GM18907 (cell line): ENCODE measurements around the gene PLEKHA7.
"Not testable (repeated sequence)": the region's sequence is repeated elsewhere in the genome, so short reads cannot be mapped to it uniquely, and the experiment has no call there.

Source experiments
- ATAC-seq: cut with Tn5 transposase; IDR thresholded peaks from one replicate; pipeline ENCODE4 v1.9.1; 2021; ENCODE audit warnings: mild to moderate bottlenecking, moderate library complexity; ENCODE audit not compliant: unreplicated experiment

PLEKHA7 gene, protein sequence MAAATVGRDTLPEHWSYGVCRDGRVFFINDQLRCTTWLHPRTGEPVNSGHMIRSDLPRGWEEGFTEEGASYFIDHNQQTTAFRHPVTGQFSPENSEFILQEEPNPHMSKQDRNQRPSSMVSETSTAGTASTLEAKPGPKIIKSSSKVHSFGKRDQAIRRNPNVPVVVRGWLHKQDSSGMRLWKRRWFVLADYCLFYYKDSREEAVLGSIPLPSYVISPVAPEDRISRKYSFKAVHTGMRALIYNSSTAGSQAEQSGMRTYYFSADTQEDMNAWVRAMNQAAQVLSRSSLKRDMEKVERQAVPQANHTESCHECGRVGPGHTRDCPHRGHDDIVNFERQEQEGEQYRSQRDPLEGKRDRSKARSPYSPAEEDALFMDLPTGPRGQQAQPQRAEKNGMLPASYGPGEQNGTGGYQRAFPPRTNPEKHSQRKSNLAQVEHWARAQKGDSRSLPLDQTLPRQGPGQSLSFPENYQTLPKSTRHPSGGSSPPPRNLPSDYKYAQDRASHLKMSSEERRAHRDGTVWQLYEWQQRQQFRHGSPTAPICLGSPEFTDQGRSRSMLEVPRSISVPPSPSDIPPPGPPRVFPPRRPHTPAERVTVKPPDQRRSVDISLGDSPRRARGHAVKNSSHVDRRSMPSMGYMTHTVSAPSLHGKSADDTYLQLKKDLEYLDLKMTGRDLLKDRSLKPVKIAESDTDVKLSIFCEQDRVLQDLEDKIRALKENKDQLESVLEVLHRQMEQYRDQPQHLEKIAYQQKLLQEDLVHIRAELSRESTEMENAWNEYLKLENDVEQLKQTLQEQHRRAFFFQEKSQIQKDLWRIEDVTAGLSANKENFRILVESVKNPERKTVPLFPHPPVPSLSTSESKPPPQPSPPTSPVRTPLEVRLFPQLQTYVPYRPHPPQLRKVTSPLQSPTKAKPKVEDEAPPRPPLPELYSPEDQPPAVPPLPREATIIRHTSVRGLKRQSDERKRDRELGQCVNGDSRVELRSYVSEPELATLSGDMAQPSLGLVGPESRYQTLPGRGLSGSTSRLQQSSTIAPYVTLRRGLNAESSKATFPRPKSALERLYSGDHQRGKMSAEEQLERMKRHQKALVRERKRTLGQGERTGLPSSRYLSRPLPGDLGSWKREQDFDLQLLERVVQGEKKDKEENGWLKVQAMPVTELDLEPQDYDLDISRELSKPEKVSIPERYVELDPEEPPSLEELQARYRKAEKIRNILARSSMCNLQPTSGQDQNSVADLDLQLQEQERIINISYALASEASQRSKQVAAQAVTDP

DNA sequence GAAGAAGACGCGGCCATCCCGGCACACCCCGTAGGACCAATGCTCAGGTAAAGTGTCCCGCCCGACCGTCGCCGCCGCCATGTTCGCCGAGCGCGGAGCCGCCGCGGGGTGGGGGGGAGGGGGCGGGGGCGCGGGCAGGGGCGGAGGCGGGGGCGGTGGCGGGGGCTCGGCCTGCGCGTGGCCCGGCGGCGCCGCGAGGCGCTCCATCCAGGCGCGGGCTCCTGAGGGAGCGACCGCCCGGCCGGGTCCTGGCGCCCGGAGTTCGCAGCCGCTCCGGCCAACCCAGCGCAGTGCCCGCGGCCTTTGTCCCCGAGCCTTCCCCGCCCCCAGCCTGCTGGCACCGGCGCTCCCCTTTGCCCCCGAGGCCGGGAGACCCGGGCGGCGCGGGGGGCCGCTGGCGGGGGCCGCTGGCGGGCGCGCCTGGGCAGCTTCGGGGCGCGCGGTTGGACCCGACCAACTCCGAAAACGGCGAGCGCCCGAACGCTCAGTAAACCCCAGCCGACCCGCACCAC lies at the start of gene PLEKHA7:
PLEKHA7 (minus strand) TSS at position 94 of the 512 bp plus-strand sequence; CDS start at position 81, 13 bp downstream.
- ATAC-seq: no peak

DNA sequence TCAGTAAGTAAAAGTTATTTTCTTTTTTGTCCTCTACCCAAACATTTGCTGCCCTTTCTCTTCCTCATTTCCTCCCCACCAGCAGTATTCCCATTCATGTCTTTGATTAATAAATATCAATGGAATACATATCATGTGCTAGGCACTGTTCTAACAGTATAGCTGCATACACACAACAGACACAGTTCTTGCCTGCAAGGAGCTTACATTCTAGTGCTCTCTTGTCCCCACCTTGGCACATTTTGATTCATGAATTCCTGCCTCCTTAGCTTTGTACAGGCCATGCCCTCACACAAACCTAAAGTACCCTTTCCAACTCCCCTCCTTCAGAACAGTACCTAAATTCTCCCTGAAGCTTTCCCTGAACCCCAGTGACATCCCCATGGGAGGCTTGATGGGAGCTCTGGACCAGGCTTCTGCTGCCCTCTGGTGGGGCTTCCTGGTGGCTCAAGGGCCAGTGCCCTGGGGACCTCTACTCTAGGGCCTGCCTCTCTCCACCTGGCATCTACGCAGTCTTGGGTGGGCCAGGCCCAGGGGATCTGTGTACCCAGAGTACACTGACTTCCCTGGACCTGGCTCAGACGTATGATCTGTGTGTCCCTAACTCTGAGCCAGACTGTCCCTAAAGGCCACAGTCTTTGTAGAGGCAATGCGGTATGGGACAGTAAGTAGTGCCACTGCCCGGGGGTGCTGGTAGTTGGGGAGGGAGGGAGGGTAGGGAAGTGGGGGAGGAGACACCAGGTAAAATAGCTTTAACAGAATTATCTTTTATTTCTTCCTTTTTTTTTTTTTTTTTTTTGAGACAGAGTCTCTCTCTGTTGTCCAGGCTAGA lies 49.2 kb upstream of the PLEKHA7 start:
- peak; percentile 89 for ATAC-seq

DNA sequence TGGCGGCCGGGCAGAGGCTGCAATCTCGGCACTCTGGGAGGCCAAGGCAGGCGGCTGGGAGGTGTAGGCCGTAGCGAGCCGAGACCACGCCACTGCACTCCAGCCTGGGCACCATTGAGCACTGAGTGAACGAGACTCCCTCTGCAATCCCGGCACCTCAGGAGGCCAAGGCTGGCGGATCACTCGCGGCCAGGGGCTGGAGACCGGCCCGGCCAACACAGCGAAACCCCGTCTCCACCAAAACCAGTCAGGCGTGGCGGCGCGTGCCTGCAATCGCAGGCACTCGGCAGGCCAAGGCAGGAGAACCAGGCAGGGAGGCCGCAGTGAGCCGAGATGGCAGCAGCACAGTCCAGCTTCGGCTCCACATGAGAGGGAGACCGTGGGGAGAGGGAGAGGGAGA lies 36.9 kb upstream of the PLEKHA7 start:
- ATAC-seq: not testable (repeated sequence)

DNA sequence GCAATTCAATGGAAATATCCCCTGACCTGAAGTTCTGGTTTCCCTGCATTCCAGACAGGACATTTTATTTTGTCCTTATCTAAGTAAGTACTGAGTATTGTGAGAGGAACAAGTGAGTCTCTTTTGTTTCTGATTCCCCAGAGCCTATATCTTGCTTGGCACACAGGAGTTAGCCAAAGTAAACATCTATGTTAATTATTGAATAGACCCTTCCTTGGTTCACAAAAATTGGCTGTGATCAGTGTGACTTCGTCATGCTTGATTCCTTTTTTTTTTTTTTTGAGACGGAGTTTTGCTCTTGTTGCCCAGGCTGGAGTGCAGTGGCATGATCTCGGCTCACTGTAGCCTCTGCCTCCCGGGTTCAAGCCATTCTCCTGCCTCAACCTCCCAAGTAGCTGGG lies 34.3 kb upstream of the PLEKHA7 start:
- not testable (repeated sequence) for ATAC-seq

DNA sequence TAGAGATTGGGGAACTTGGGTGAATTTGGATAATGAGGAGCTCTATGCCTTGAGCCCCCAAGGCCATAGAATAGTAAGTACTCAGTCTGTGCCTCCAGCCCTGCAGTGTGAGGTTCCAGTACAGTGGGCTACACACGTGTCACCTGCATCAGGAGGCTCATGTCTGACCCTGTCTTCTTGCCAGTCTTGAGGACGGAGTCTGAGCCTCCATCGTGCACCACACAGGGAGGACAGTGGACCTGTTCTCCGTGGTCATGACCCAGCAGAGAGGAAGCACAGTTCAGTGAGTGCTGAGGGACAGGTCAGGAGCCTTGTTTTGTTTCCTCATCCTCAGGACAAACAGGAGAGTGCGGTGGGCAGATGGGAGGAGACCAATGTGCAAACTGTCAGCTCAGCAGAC lies 32.5 kb upstream of the PLEKHA7 start:
- no peak for ATAC-seq

DNA sequence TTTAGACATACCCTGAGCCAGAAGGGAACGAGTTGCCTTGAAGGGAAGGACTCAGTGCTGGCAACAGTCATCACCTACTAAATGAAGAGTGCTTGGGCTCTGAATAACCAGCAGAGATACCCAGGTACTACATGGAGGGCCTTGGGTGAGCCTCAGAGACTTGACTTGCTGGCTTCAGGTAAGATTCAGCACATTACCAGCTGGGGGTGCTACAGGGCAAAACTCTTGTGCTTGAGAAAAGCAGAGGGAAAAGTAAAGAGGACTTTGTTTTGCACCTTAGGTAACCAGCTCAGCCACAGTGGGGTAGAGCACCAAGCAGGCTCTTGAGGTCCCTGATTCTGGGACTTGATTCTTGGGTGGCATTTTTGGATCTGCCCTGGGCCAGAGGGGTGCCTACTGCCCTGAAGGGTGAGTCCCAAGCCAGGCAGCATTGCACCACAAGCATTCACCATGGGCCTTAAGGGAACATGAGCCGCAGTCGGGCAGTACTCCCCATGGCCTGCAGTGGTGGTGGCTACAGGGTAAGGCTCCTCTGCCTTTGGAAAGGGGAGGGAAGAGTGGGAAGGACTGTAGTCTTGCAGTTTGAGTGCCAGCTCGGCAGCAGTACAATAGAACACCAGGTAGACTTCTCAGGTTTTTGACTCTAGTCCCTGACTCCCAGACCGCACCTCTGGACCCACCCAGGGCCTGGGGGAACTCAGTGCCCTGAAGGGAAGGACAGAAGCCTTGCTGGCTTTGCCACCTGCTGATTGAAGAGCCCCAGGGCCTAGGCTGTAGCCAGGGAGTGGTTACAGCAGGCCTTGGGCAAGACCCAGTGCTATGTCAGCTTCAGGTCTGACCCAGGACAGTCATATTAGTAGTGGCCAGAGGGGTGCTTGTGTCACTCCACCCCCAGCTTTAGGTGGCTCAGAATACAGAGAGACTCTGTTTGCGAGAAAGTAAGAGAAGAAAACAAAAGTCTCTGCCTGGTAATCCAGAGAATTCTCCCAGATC lies 22.7 kb upstream of the PLEKHA7 start:
- ATAC-seq: no peak

DNA sequence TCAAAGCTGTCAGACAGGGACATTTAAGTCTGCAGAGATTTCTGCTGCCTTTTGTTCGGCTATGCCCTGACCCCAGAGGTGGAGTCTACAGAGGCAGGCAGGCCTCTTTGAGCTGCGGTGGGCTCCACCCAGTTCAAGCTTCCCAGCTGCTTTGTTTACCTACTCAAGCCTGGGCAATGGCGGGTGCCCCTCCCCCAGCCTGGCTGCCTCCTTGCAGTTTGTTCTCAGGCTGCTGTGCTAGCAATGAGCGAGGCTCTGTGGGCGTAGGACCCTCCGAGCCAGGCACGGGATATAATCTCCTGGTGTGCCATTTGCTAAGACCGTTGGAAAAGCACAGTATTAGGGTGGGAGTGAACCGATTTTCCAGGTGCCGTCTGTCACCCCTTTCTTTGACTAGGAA lies 19.8 kb upstream of the PLEKHA7 start:
- not testable (repeated sequence) for ATAC-seq

DNA sequence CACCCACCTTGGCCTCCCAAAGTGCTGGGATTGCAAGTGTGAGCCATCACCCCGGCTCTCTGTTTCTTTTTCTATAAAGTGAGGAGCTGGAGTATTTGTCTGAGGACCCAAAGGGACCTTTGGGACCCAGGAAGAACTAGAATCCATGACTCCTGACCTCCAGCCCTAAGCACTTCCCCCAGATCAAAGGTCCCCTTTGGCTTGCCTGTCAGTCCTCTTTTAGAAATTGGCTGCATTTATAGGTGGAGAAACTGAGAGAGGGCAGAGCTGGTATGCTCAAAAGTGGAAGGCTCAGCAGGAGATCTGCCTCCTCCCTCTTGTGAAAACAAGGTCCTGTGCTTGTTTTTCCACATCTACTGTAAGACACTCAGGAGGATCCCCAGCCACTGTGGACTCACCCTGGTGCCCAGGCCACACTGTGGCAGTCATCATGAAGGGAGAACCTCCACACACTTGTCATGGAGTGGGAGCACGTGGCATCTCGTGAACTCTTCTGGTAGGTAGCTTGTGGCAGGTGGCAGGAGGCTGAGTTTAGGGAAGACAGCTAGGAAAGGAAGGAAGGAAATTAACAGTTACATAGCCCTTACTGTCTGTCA lies 12.4 kb upstream of the PLEKHA7 start:
- no peak for ATAC-seq

DNA sequence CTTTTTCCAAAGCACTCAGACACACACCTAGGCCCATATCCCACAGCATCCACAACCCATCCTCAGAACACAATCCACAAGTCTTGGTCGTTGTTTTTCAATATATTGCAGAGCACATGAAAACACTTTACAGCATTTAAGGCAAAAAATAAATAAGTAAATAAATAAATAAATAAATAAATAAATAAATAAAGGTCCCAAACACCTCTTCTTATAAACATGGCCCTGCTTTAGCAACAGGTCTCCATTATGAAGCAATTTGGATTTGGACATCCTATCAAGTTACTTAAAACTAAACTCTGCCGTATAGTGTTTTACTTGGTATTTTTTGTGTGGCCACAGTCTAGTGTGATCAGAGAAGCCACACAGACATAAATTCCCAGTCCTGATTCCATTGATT lies 10.7 kb upstream of the PLEKHA7 start:
- ATAC-seq: no peak

DNA sequence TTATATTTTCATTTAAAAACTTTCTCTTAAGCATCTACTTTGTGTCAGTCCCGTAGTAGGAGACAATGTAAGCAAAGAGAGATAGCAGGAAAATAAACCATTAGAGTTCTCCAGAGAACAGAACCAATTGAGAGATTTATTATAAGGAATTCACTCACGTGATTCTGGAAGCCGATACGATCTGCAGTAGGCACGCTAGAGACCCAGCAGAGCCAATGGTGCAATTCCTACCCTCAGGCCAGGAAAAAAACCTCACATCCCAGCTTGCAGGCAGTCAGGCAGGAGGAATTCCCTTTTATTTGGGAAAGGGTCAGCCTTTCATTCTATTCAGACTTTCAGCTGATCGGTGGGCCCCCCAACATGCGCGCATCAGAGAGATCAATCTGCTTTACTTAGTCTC lies 7.3 kb upstream of the PLEKHA7 start:
- no peak for ATAC-seq

DNA sequence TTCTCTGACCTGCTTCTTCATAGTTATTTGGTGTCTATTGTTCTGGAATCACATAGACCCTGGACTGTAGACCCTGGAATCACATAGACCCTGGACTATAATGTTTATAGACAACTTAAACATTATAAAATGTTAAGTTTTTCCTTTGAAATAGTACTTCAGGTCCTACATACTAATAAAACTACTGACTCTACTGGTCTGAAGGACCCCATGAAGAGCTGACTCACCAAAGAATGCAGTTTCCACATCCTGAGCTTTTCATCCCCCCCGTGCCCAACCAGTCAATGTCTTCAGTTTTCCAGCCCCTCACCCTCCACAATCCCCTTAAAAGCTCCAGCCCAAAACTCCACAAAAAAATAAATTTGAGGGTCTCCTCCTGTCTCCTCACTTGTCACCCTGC lies 6.6 kb upstream of the PLEKHA7 start:
- no peak for ATAC-seq

DNA sequence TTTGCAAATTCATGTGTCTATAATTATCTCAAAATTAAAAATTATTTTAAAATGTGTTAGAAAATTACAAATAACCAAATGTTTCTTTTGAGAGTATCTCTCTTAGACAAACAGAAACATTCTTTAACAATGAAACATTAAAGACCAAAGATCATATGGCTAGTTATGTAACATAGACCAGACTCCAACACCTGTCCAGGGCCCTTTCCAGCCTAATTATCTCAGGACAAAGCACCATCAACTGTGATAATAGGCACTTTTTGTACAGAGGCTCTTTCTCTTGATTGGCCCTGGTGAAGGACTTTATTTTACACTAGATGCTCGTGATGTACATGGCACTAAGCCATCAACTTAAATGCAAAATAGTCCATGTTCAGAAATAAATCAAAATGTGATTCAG lies 5.0 kb upstream of the PLEKHA7 start:
- no peak for ATAC-seq

DNA sequence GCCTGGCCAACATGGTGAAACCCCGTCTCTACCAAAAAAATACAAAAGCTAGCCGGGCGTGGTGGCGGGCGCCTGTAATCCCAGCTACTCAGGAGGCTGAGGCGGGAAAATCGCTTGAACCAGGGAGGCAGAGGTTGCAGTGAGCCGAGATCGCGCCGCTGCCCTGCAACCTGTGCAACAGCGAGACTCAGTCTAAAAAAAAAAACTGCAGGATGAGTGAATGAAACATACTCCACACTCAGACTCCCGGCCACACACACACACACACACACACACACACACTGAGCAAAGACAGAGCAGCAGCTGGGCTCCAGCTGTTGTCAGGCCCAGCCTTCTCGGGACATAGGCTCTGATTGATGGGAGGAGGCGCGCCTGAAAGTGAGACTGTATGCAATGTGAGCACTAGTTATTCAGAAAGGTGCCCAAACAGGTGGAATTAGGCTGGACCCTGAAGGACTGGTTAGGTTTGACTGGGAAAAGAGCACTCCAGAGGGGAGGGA lies 1.5 kb upstream of the PLEKHA7 start:
- no peak for ATAC-seq

DNA sequence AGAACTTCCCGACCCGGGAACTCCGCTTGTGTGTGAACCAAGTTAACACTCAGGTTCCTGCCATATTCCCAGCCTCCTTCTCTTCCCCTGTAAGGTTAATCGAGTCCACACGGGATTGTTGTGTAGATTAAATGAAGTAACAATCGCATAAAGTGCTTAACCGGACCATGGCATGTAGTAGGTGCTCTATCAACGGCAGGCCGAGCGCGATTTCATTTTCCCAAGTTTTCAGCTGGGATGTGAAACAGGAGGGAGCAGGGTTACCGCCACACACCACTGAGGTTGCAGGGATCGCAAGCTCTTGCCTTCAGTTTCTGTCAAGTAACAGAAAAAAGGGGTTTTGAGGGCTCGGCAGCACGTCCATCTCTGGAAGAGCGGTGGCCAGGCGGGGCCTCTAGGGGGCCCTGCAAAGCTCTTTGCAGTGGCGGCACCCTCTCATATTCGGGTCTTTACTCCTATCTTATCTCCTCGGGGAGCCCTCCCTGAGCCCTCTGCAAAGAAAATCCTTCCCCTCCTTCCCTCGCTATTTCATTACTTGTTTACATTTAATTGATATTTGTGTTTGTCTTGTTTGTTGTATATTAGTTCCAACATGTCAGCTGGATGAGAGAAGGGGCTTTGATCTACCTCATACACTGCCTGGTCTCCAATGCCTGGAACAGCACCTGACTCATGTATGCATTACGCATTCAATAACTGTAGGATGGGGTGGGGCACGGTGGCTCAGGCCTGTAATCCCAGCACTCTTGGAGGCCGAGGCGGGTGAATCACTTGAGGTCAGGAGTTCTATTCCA lies 816 bp upstream of the PLEKHA7 start:
- no peak for ATAC-seq

DNA sequence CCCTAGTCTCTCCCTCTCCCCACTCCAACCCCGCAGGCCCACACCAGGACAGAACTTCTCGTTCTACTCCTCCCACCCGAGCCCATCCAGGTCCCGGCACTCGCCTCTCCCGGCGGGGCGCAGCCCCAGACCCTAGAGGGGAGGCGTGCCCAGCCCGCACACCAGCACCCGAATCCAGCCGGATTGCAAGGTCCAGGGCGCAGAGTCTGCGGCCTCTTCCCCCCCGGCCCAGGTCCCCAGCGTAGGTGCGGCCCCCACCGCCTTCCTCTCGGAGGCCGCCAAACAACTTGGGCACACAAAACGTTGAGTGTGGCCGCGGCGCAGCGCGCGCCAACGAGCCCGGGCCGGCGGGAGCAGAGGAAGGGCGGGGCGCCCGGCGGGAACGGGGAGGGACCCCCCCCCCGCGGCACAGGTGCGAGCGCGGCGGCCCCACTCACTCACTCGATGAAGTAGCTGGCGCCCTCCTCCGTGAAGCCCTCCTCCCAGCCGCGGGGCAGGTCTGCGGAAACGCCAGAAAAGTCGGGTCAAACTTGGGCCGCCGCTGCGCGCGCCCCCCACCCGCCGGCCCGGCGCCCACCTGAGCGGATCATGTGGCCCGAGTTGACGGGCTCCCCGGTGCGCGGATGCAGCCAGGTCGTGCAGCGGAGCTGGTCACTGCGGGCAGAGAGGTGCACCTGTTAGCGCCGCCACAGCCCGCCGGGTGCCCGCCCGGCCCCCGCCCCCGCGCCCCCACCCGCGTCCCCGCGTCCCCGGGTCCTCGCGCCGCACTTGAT lies 480 bp downstream of the PLEKHA7 start:
- no peak for ATAC-seq

DNA sequence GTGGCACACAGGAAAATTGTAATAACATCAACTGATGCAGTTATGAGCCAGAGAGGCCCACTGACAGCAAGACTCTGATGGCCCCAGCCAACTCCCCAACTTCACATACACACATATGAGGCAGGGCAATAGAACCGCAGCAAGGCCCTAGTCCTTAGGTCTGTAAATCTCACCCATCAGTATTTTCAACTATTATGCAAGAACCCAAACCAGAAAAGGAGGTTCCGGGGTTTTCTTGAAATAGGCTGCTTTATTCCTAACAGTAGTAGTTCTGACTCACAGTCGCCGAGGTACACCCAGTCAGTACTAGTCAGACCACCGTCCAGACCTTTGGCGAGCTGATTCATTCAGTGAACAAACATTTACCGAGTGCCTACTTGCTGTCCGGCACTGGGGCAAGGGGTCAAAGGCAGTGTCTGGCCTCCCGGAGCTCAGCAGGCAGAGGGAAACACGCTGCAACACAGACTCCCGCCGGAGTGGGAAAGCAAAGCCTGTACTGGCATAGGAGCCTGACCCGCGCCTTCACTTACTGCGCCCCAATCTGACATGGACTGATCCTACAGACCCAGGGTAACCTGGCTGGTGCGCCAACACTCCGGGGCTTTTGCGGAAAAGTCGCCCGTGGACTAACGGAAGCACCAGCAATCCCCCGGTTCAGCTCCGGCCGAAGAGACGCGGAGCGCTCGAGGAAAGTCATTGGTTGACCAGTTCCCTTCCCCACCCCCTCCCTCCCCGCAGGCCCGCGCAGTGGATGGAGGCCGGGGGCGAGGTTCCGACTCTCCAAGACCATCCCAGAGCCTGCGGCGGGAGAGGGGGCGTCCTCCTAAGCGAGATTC lies 1.3 kb downstream of the PLEKHA7 start:
- no peak for ATAC-seq
